Measurements from ENCODE around the gene KRTAP9-9. TPM values are rescaled to one million over a fixed set of nuclear protein-coding genes. Genes with fewer than 3 reads are reported as not detected.

The KRTAP9-9 gene
- total RNA-seq, 1 donor from 2014 or later = not detected

- peaks cover 8% of the 10 kb centered on the region for H3K27me3 Mint-ChIP-seq (ENCODE audit: low read depth)
- no peaks in the 10 kb centered on the region for H3K9me3 Mint-ChIP-seq
- intact Hi-C loops (cut with micrococcal nuclease) = no loop called here
- no peaks in the 10 kb centered on the region for H3K4me1 Mint-ChIP-seq (ENCODE audit: low read depth)
- no peaks in the 10 kb centered on the region for H3K36me3 Mint-ChIP-seq (ENCODE audit: low read depth)
- no peak overlapping the region for H3K27ac Mint-ChIP-seq
- no peak overlapping the region for H3K4me3 Mint-ChIP-seq (ENCODE audit: low read depth)
- no peak for DNase-seq (ENCODE audit: low spot score)
These were observed 23.2 kb downstream of the KRTAP9-9 start for GRCh38 chr17:41278176-41278955.

DNA sequence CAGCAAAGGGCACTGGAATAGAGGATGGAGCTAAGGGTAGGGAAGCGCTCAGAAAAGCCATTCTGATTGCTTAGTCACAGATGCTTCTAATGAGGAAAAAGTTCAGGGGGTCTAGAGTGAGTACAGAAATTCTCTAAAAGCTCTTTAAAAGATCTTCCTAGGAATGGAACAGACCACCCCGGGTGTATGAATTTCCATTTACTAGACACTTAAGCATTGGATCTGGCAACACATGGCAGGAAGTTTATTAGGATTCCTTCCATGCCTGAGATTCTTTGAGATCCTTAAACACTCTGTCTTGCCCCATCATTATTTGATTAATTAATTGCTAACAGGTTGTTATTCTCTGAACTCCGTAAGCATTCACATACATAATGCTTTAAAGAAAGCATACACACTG lies 28.9 kb downstream of the KRTAP9-9 start:
- H3K4me1 Mint-ChIP-seq (ENCODE audit: low read depth) = no peaks in the 10 kb centered on the region
- H3K9me3 Mint-ChIP-seq = no peaks in the 10 kb centered on the region
- no peak overlapping the region for H3K4me3 Mint-ChIP-seq (ENCODE audit: low read depth)
- no peak for DNase-seq (ENCODE audit: low spot score)
- peaks cover 7% of the 10 kb centered on the region for H3K27me3 Mint-ChIP-seq (ENCODE audit: low read depth)
- H3K36me3 Mint-ChIP-seq (ENCODE audit: low read depth) = no peaks in the 10 kb centered on the region
- intact Hi-C loops (cut with micrococcal nuclease) = no loop called here
- no peak overlapping the region for H3K27ac Mint-ChIP-seq

DNA sequence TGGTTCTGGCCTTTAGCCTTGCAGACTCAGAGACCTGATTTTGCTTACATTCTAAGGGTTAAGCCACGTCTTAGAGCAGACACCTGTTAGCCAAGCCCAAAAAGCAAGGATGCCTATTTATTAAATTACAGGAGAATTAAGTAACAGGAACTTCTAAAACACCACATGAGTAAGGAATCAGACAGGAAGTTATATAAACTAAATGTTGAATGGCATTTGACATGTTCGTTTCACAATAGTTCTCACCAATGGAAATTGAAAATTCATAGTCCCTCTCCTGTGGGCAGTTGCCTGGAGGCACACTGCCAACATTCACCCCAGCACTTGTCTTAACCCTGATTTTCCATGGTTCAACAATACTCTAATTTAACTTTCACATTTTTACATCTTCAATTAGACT lies 29.4 kb downstream of the KRTAP9-9 start:
- DNase-seq (ENCODE audit: low spot score) = no peak
- H3K27me3 Mint-ChIP-seq (ENCODE audit: low read depth) = peaks cover 5% of the 10 kb centered on the region
- intact Hi-C loops (cut with micrococcal nuclease) = no loop called here
- no peak overlapping the region for H3K4me3 Mint-ChIP-seq (ENCODE audit: low read depth)
- no peaks in the 10 kb centered on the region for H3K4me1 Mint-ChIP-seq (ENCODE audit: low read depth)
- H3K27ac Mint-ChIP-seq = no peak overlapping the region
- H3K9me3 Mint-ChIP-seq = no peaks in the 10 kb centered on the region
- H3K36me3 Mint-ChIP-seq (ENCODE audit: low read depth) = no peaks in the 10 kb centered on the region

DNA sequence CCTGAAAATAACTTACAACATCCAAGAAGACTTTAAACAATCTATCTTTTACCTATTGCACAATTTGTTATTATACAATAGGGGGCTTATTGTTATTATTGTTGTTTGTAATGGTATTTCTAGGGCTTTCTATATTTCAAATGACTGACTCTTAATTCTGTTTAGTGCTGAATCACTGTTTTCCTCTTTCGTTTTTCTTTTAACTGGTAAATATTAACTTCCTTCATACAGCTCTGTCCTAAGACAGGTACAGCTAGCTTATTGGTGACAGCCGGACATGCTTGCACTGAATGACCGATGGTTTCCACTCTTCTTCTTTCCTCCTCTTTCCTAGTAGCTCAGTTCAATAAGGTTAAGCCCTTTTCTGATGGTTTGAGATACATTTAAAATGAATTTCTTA lies 31.9 kb downstream of the KRTAP9-9 start:
- no peaks in the 10 kb centered on the region for H3K36me3 Mint-ChIP-seq (ENCODE audit: low read depth)

DNA sequence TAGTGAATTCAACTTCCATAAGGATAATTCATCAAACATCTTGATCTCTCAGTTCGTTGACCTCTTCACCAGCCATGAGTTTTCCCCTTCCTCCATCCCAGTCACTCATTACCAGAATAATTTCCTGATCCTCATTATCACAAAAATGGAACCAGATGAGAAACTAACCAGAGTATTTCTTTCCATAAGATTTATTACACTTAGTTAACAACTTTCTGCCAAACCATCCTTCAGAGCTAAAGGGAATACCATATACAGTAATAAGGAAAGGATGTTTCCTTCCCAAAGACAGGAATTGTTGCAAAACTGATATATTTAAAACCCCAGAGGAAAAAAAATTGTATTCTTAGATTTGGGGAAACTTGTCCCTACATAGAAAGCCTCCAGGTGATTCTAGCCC lies 38.8 kb downstream of the KRTAP9-9 start:
- no peaks in the 10 kb centered on the region for H3K4me1 Mint-ChIP-seq (ENCODE audit: low read depth)
- H3K9me3 Mint-ChIP-seq = no peaks in the 10 kb centered on the region
- H3K36me3 Mint-ChIP-seq (ENCODE audit: low read depth) = no peaks in the 10 kb centered on the region
- intact Hi-C loops (cut with micrococcal nuclease) = no loop called here
- H3K27ac Mint-ChIP-seq = no peak overlapping the region
- no peak for DNase-seq (ENCODE audit: low spot score)
- H3K4me3 Mint-ChIP-seq (ENCODE audit: low read depth) = no peak overlapping the region
- H3K27me3 Mint-ChIP-seq (ENCODE audit: low read depth) = peaks cover 4% of the 10 kb centered on the region

More for the DNA sequence above, 31.9 kb downstream of the KRTAP9-9 start:
- H3K27me3 Mint-ChIP-seq (ENCODE audit: low read depth) = peaks cover 5% of the 10 kb centered on the region
- DNase-seq (ENCODE audit: low spot score) = no peak
- H3K4me3 Mint-ChIP-seq (ENCODE audit: low read depth) = no peak overlapping the region
- H3K27ac Mint-ChIP-seq = no peak overlapping the region
- H3K9me3 Mint-ChIP-seq = no peaks in the 10 kb centered on the region
- intact Hi-C loops (cut with micrococcal nuclease) = no loop called here
- no peaks in the 10 kb centered on the region for H3K4me1 Mint-ChIP-seq (ENCODE audit: low read depth)

DNA sequence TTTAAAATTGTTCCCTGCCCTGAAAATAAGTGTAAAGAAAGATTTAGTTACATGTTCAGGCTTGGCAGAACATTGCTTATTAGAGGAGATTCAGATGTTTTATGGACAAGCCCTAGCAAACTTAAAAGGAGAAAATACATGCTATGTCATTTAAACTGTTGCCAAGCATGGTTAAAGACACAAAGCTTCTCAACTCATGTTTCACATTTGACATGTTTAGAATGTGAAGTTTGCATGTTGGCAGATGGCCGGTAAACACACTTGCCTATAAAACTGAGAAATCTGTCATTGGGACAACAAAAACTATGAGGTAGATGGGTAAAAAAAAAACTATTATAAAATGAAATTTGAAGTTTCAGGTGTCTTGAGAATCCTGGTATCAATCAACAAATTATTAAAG lies 41.7 kb downstream of the KRTAP9-9 start:
- no peak overlapping the region for H3K4me3 Mint-ChIP-seq (ENCODE audit: low read depth)
- intact Hi-C loops (cut with micrococcal nuclease) = no loop called here
- no peaks in the 10 kb centered on the region for H3K4me1 Mint-ChIP-seq (ENCODE audit: low read depth)
- peaks cover 6% of the 10 kb centered on the region for H3K27me3 Mint-ChIP-seq (ENCODE audit: low read depth)
- no peak for DNase-seq (ENCODE audit: low spot score)
- H3K27ac Mint-ChIP-seq = no peak overlapping the region
- no peaks in the 10 kb centered on the region for H3K9me3 Mint-ChIP-seq
- H3K36me3 Mint-ChIP-seq (ENCODE audit: low read depth) = no peaks in the 10 kb centered on the region

DNA sequence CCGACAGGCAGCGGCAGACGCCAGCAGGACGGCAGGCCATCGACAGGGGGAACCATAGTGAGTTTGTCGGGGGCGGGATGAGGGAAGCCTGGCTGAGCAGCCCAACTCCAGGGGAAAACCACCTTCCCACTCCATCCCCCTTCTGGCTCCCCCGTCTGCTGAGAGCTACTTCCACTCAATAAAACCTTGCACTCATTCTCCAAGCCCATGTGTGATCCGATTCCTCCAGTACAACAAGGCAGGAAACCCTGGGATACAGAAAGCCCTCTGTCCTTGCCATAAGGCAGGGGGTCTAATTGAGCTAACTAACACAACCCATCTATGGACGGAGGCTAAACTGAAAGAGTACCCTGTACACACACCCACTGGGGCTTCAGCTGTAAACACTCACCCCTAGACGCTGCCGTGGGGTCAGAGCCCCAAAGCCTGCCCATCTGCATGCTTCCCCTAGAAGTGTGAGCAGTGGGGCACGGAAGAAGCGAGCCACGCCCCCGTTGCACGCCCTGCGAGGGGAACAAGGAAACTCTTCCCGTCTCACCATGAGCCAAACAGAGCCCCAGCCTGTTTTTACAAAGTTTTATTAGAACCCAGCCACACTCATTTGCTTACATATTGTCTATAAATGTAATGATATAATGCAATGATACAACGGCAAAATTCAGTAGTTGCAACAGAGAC lies 43.4 kb downstream of the KRTAP9-9 start:
- no peaks in the 10 kb centered on the region for H3K36me3 Mint-ChIP-seq (ENCODE audit: low read depth)
- intact Hi-C loops (cut with micrococcal nuclease) = no loop called here
- DNase-seq (ENCODE audit: low spot score) = no peak
- no peaks in the 10 kb centered on the region for H3K9me3 Mint-ChIP-seq
- no peak overlapping the region for H3K4me3 Mint-ChIP-seq (ENCODE audit: low read depth)
- H3K4me1 Mint-ChIP-seq (ENCODE audit: low read depth) = no peaks in the 10 kb centered on the region
- H3K27ac Mint-ChIP-seq = no peak overlapping the region
- peaks cover 3% of the 10 kb centered on the region for H3K27me3 Mint-ChIP-seq (ENCODE audit: low read depth)

- DNase-seq (ENCODE audit: low spot score) = no peak
- H3K36me3 Mint-ChIP-seq (ENCODE audit: low read depth) = no peaks in the 10 kb centered on the region
These were observed 46.1 kb downstream of the KRTAP9-9 start for GRCh38 chr17:41301204-41301790.

GRCh38 chr17:41301916-41302901 lies 47.0 kb downstream of the KRTAP9-9 start, which contains the start of gene KRTAP29-1:
Gene KRTAP29-1, minus strand, starts transcription at chr17:41302851. Its CDS starts 0 bp downstream, at chr17:41302851.
- H3K4me1 Mint-ChIP-seq (ENCODE audit: low read depth) = no peaks in the 10 kb centered on the region
- no peak for DNase-seq (ENCODE audit: low spot score)
- no peak within 1 kb of the TSS for H3K27ac Mint-ChIP-seq
- H3K36me3 Mint-ChIP-seq (ENCODE audit: low read depth) = no peaks in the 10 kb centered on the region
- intact Hi-C loops (cut with micrococcal nuclease) = no loop called here
- no peaks in the 10 kb centered on the region for H3K9me3 Mint-ChIP-seq
- H3K4me3 Mint-ChIP-seq (ENCODE audit: low read depth) = no peak within 1 kb of the TSS
- H3K27me3 Mint-ChIP-seq (ENCODE audit: low read depth) = peaks cover 2% of the 10 kb centered on the region

More at GRCh38 chr17:41301204-41301790, 46.1 kb downstream of the KRTAP9-9 start:
- Mint-ChIP-seq H3K27ac (no peak overlapping the region), H3K9me3 (no peaks in the 10 kb centered on the region), H3K4me3 (ENCODE audit: low read depth) (no peak overlapping the region), H3K4me1 (ENCODE audit: low read depth) (no peaks in the 10 kb centered on the region), H3K27me3 (ENCODE audit: low read depth) (peaks cover 2% of the 10 kb centered on the region)
- intact Hi-C loops (cut with micrococcal nuclease) = no loop called here

DNA sequence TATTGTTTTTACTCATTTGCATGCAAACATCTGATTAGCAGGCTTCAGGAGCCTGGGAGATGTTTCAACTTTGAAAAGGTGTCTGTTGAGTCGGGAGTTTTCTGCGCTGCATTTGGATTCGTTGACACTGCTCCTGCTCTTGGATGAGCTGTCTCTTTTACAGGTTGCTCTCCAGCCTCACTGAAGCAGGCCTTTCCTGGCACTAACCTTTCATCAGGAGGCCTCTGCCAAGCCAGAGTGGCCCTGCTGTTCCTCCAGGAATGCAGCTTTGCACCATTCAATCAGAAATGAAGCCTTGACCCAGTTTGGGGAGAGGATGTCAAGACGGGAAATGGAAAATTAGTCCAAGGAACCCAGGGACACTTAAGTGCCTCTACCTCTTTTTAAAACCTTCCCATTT lies 47.8 kb downstream of the KRTAP9-9 start:
- peaks cover 4% of the 10 kb centered on the region for H3K4me1 Mint-ChIP-seq (ENCODE audit: low read depth)
- no peak overlapping the region for H3K27ac Mint-ChIP-seq
- no peaks in the 10 kb centered on the region for H3K9me3 Mint-ChIP-seq
- no peaks in the 10 kb centered on the region for H3K36me3 Mint-ChIP-seq (ENCODE audit: low read depth)
- no peak for DNase-seq (ENCODE audit: low spot score)
- H3K4me3 Mint-ChIP-seq (ENCODE audit: low read depth) = no peak overlapping the region
- H3K27me3 Mint-ChIP-seq (ENCODE audit: low read depth) = peaks cover 2% of the 10 kb centered on the region
- intact Hi-C loops (cut with micrococcal nuclease) = no loop called here

- no peaks in the 10 kb centered on the region for H3K36me3 Mint-ChIP-seq (ENCODE audit: low read depth)
- peaks cover 2% of the 10 kb centered on the region for H3K27me3 Mint-ChIP-seq (ENCODE audit: low read depth)
- DNase-seq (ENCODE audit: low spot score) = no peak
- no peaks in the 10 kb centered on the region for H3K9me3 Mint-ChIP-seq
- peaks cover 15% of the 10 kb centered on the region for H3K4me1 Mint-ChIP-seq (ENCODE audit: low read depth)
- no peak overlapping the region for H3K27ac Mint-ChIP-seq
- intact Hi-C loops (cut with micrococcal nuclease) = no loop called here
- no peak overlapping the region for H3K4me3 Mint-ChIP-seq (ENCODE audit: low read depth)
These were observed 48.9 kb downstream of the KRTAP9-9 start for GRCh38 chr17:41304091-41304490.

All from activated T-helper 2 cell treated with anti-CD3 and anti-CD28 coated beads, Interferon-gamma antibody, Interleukin-2, Interleukin-4, amounts not matched to agents 10 μg/mL and 5 μg/mL and 100 μg/mL, durations not matched to agents 14 hours and 24 hours and 36 hours (primary cell).